Measurements from ENCODE around the gene PER3.
A peak's percentile ranks its signal among the peaks of the same experiment; 100 is the strongest.
"Not testable (repeated sequence)": the region's sequence is repeated elsewhere in the genome, so short reads cannot be mapped to it uniquely, and the experiment has no call there.

PER3 gene

GRCh38 chr1:7780976-7781375 lies 3.1 kb upstream of the PER3 start:
- no peak for DNase-seq (ENCODE audit: low spot score)

GRCh38 chr1:7781501-7781900 lies 2.6 kb upstream of the PER3 start:
- DNase-seq (ENCODE audit: low spot score), result no peak

GRCh38 chr1:7781923-7782495 lies 2.1 kb upstream of the PER3 start:
- DNase-seq (ENCODE audit: low spot score), result no peak

GRCh38 chr1:7783178-7783711 lies 846 bp upstream of the PER3 start:
- no peak for DNase-seq (ENCODE audit: low spot score)

GRCh38 chr1:7784492-7785071 lies 491 bp downstream of the PER3 start:
- DNase-seq (ENCODE audit: low spot score), result no peak

GRCh38 chr1:7785108-7785507 lies 1.0 kb downstream of the PER3 start:
- no peak for DNase-seq (ENCODE audit: low spot score)

- no peak for DNase-seq (ENCODE audit: low spot score)
These were observed 2.7 kb downstream of the PER3 start for GRCh38 chr1:7786795-7787194.

GRCh38 chr1:7789828-7790227 lies 5.7 kb downstream of the PER3 start:
- DNase-seq (ENCODE audit: low spot score), result no peak

- DNase-seq (ENCODE audit: low spot score), result not testable (repeated sequence)
These were observed 6.9 kb downstream of the PER3 start for GRCh38 chr1:7791027-7791426.

GRCh38 chr1:7795406-7795805 lies 11.3 kb downstream of the PER3 start:
- DNase-seq (ENCODE audit: low spot score), result no peak

- no peak for DNase-seq (ENCODE audit: low spot score)
These were observed 21.4 kb downstream of the PER3 start for GRCh38 chr1:7805460-7805859.

GRCh38 chr1:7808253-7808844 lies 24.3 kb downstream of the PER3 start:
- DNase-seq (ENCODE audit: low spot score), result peak; percentile 43

- no peak for DNase-seq (ENCODE audit: low spot score)
These were observed 25.7 kb downstream of the PER3 start for GRCh38 chr1:7809742-7810141.

- DNase-seq (ENCODE audit: low spot score), result peak; percentile 33
These were observed 26.3 kb downstream of the PER3 start for GRCh38 chr1:7810395-7810794.

- no peak for DNase-seq (ENCODE audit: low spot score)
These were observed 27.4 kb downstream of the PER3 start for GRCh38 chr1:7811476-7811875.

- DNase-seq (ENCODE audit: low spot score), result no peak
These were observed 29.7 kb downstream of the PER3 start for GRCh38 chr1:7813677-7814373.

- DNase-seq (ENCODE audit: low spot score), result no peak
These were observed 37.2 kb downstream of the PER3 start for GRCh38 chr1:7821282-7821681.

GRCh38 chr1:7824701-7825100 lies 40.6 kb downstream of the PER3 start:
- no peak for DNase-seq (ENCODE audit: low spot score)

- no peak for DNase-seq (ENCODE audit: low spot score)
These were observed 42.3 kb downstream of the PER3 start for GRCh38 chr1:7826363-7826762.

GRCh38 chr1:7827126-7827955 lies 43.2 kb downstream of the PER3 start:
- DNase-seq (ENCODE audit: low spot score), result no peak

- no peak for DNase-seq (ENCODE audit: low spot score)
These were observed 47.4 kb downstream of the PER3 start for GRCh38 chr1:7831458-7831857.

GRCh38 chr1:7833035-7833434 lies 48.9 kb downstream of the PER3 start:
- DNase-seq (ENCODE audit: low spot score), result no peak

Data from kidney capillary endothelial cell (primary cell).